ENCODE data around the gene DLX4.
A peak's percentile ranks its signal among the peaks of the same experiment; 100 is the strongest.

DLX4 gene

GRCh38 chr17:49968405-49969133, 421 bp upstream of the DLX4 start:
- DNase-seq, result peak; percentile 58

- DNase-seq, result no peak
Observed at GRCh38 chr17:49969795-49970389, 902 bp downstream of the DLX4 start.

GRCh38 chr17:49970498-49970897, 1.5 kb downstream of the DLX4 start:
- no peak for DNase-seq

- no peak for DNase-seq
Observed at GRCh38 chr17:49971199-49971847, 2.3 kb downstream of the DLX4 start.

- DNase-seq, result no peak
Observed at GRCh38 chr17:49971848-49972485, 3.0 kb downstream of the DLX4 start.

GRCh38 chr17:49972486-49973270, 3.7 kb downstream of the DLX4 start:
- no peak for DNase-seq

GRCh38 chr17:49973271-49973615, 4.3 kb downstream of the DLX4 start:
- DNase-seq, result no peak

GRCh38 chr17:49975531-49975930, 6.5 kb downstream of the DLX4 start:
- no peak for DNase-seq

- no peak for DNase-seq
Observed at GRCh38 chr17:49976163-49976827, 7.3 kb downstream of the DLX4 start.

GRCh38 chr17:49976828-49977202, 7.8 kb downstream of the DLX4 start:
- no peak for DNase-seq

- no peak for DNase-seq
Observed at GRCh38 chr17:49977463-49978389, 8.7 kb downstream of the DLX4 start.

- DNase-seq, result no peak
Observed at GRCh38 chr17:49978501-49978900, 9.5 kb downstream of the DLX4 start.

GRCh38 chr17:49979748-49980479, 10.9 kb downstream of the DLX4 start:
- no peak for DNase-seq

GRCh38 chr17:49980703-49981197, 11.8 kb downstream of the DLX4 start:
- no peak for DNase-seq

- DNase-seq, result no peak
Observed at GRCh38 chr17:49984283-49984682, 15.3 kb downstream of the DLX4 start.

- DNase-seq, result no peak
Observed at GRCh38 chr17:49984776-49985175, 15.8 kb downstream of the DLX4 start.

GRCh38 chr17:49985310-49985990, 16.5 kb downstream of the DLX4 start:
- no peak for DNase-seq

- DNase-seq, result no peak
Observed at GRCh38 chr17:49986396-49987289, 17.7 kb downstream of the DLX4 start.

GRCh38 chr17:49987290-49987585, 18.2 kb downstream of the DLX4 start:
- no peak for DNase-seq

Data from fibroblast of skin of back (primary cell).